Fibroblast of the aortic adventitia (primary cell): ENCODE data around the gene STAB2. TPM values are rescaled to one million over a fixed set of nuclear protein-coding genes. Genes with fewer than 3 reads are reported as not detected.
A peak's percentile ranks its signal among the peaks of the same experiment; 100 is the strongest.
"Not testable (repeated sequence)": the region's sequence is repeated elsewhere in the genome, so short reads cannot be mapped to it uniquely, and the experiment has no call there.

Source experiments
- DNase-seq: peaks from one replicate; pipeline ENCODE4 v3.0.0-alpha.2; 2010; ENCODE audit warnings: low read depth
- H3K4me3 ChIP-seq: 2 replicates; pipeline ENCODE4 v1.5.1; 2011; ENCODE audit warnings: low read depth, mild to moderate bottlenecking, control low read depth, low read length, moderate library complexity
- CTCF ChIP-seq: IDR thresholded peaks from 2 replicates; pipeline ENCODE4 v1.5.1; 2011; ENCODE audit warnings: mild to moderate bottlenecking, low read length, control low read depth, inconsistent platforms; ENCODE audit not compliant: insufficient read depth
- total RNA-seq: library from RNA; depleted of rRNA; stranded (reverse); fragments of >200 nt; gene quantifications from 2 replicates; pipeline ENCODE4 v1.2.3, GENCODE V29; 2012; ENCODE audit warnings: low replicate concordance

STAB2 gene
- total RNA-seq, 1 donor, result not detected

GRCh38 chr12:103642240-103642864 lies 55.3 kb downstream of the STAB2 start:
- no peak for TF ChIP-seq CTCF
- H3K4me3 ChIP-seq, result no peak overlapping the region
- no peak for DNase-seq

GRCh38 chr12:103645202-103645601 lies 58.1 kb downstream of the STAB2 start:
- TF ChIP-seq CTCF, result no peak
- DNase-seq, result peak; percentile 61
- H3K4me3 ChIP-seq, result no peak overlapping the region

GRCh38 chr12:103647267-103647666 lies 60.2 kb downstream of the STAB2 start:
- no peak overlapping the region for H3K4me3 ChIP-seq
- TF ChIP-seq CTCF, result no peak
- peak; percentile 60 for DNase-seq

GRCh38 chr12:103652808-103653207 lies 65.7 kb downstream of the STAB2 start:
- TF ChIP-seq CTCF, result no peak
- H3K4me3 ChIP-seq, result no peak overlapping the region
- DNase-seq, result no peak

GRCh38 chr12:103653568-103654173 lies 66.6 kb downstream of the STAB2 start:
- DNase-seq, H3K4me3 ChIP-seq: not testable (repeated sequence)

GRCh38 chr12:103654816-103655215 lies 67.7 kb downstream of the STAB2 start:
- H3K4me3 ChIP-seq, result no peak overlapping the region
- TF ChIP-seq CTCF, result no peak
- no peak for DNase-seq

GRCh38 chr12:103656291-103656690 lies 69.2 kb downstream of the STAB2 start:
- no peak for DNase-seq
- H3K4me3 ChIP-seq, result no peak overlapping the region
- TF ChIP-seq CTCF, result no peak
